Stimulated activated CD4-positive, alpha-beta T cell treated with anti-CD3 and anti-CD28 coated beads, Interleukin-2, amount 100 ng/mL, for 24 hours (primary cell): ENCODE results near the gene TTBK2.
"Not testable (repeated sequence)": the region's sequence is repeated elsewhere in the genome, so short reads cannot be mapped to it uniquely, and the experiment has no call there.

Experiments used
- DNase-seq, 2 donors: peaks; one replicate each; pipeline ENCODE4 v3.0.0-alpha.2; 2020

Gene TTBK2

GRCh38 chr15:42903388-42904324 lies 16.9 kb downstream of the TTBK2 start:
- no peak for DNase-seq

GRCh38 chr15:42893911-42894310 lies 26.7 kb downstream of the TTBK2 start:
- DNase-seq = not testable (repeated sequence)

GRCh38 chr15:42891569-42891968 lies 29.0 kb downstream of the TTBK2 start:
- no peak for DNase-seq

- no peak for DNase-seq
Observed at GRCh38 chr15:42890161-42890913, 30.2 kb downstream of the TTBK2 start.

GRCh38 chr15:42887384-42887783 lies 33.2 kb downstream of the TTBK2 start:
- not testable (repeated sequence) for DNase-seq

GRCh38 chr15:42880121-42880520 lies 40.5 kb downstream of the TTBK2 start:
- DNase-seq = no peak

GRCh38 chr15:42879443-42879842 lies 41.1 kb downstream of the TTBK2 start:
- DNase-seq = no peak

GRCh38 chr15:42876224-42876623 lies 44.4 kb downstream of the TTBK2 start:
- DNase-seq = no peak

- no peak for DNase-seq
Observed at GRCh38 chr15:42868683-42869082, 51.9 kb downstream of the TTBK2 start.

- no peak for DNase-seq
Observed at GRCh38 chr15:42863572-42864239, 56.9 kb downstream of the TTBK2 start.

- no peak for DNase-seq
Observed at GRCh38 chr15:42858999-42859789, 61.4 kb downstream of the TTBK2 start.

- no peak for DNase-seq
Observed at GRCh38 chr15:42858540-42858939, 62.0 kb downstream of the TTBK2 start.

GRCh38 chr15:42854576-42854975 lies 66.0 kb downstream of the TTBK2 start:
- no peak for DNase-seq

- no peak for DNase-seq
Observed at GRCh38 chr15:42849836-42850235, 70.7 kb downstream of the TTBK2 start.

GRCh38 chr15:42848846-42849245 lies 71.7 kb downstream of the TTBK2 start:
- no peak for DNase-seq

GRCh38 chr15:42846647-42847046 lies 73.9 kb downstream of the TTBK2 start:
- DNase-seq = no peak

- no peak for DNase-seq
Observed at GRCh38 chr15:42845581-42845980, 75.0 kb downstream of the TTBK2 start.

GRCh38 chr15:42843699-42844098 lies 76.9 kb downstream of the TTBK2 start:
- DNase-seq = no peak

GRCh38 chr15:42836251-42836650 lies 84.3 kb downstream of the TTBK2 start:
- no peak for DNase-seq

- no peak for DNase-seq
Observed at GRCh38 chr15:42832576-42832975, 88.0 kb downstream of the TTBK2 start.

GRCh38 chr15:42826251-42826890 lies 94.2 kb downstream of the TTBK2 start:
- DNase-seq = no peak

GRCh38 chr15:42825599-42825998 lies 95.0 kb downstream of the TTBK2 start:
- DNase-seq = no peak
